Stimulated activated naive CD4-positive, alpha-beta T cell (primary cell): ENCODE data around the gene ABCA3.
"Not testable (repeated sequence)": the region's sequence is repeated elsewhere in the genome, so short reads cannot be mapped to it uniquely, and the experiment has no call there.

Experiments
- DNase-seq, 6 experiments: peaks; one replicate each; lab custom pipeline; 2025; lab: John Stamatoyannopoulos, UW

ABCA3 gene

GRCh38 chr16:2256531-2257140 is 83.9 kb downstream of the ABCA3 start:
- no peak for DNase-seq

- no peak for DNase-seq
Observed at GRCh38 chr16:2253293-2253692, 87.2 kb downstream of the ABCA3 start.

GRCh38 chr16:2252806-2253148 is 87.8 kb downstream of the ABCA3 start:
- DNase-seq, result no peak

GRCh38 chr16:2251296-2252111 is 89.0 kb downstream of the ABCA3 start, which contains the start of gene ECI1:
TSS of gene ECI1 (minus strand) at chr16:2251587. CDS start at chr16:2251566, 21 bp downstream.
- peak; percentile 45 to 78 (median 64) for DNase-seq

- DNase-seq, result peak; percentile 23 to 61 (median 43)
Observed at GRCh38 chr16:2250652-2251295, 89.8 kb downstream of the ABCA3 start.

GRCh38 chr16:2246301-2246885 is 94.1 kb downstream of the ABCA3 start:
- no peak for DNase-seq

- DNase-seq, result no peak
Observed at GRCh38 chr16:2244926-2245795, 95.4 kb downstream of the ABCA3 start.

- DNase-seq, result no peak
Observed at GRCh38 chr16:2244301-2244700, 96.2 kb downstream of the ABCA3 start.

- no peak for DNase-seq
Observed at GRCh38 chr16:2243781-2244180, 96.7 kb downstream of the ABCA3 start.

- DNase-seq, result no peak
Observed at GRCh38 chr16:2243031-2243528, 97.4 kb downstream of the ABCA3 start.

- no peak for DNase-seq
Observed at GRCh38 chr16:2242598-2242997, 97.9 kb downstream of the ABCA3 start.

GRCh38 chr16:2240331-2240730 is 100.2 kb downstream of the ABCA3 start:
- not testable (repeated sequence) for DNase-seq

GRCh38 chr16:2238838-2239675 is 101.5 kb downstream of the ABCA3 start:
- no peak for DNase-seq

GRCh38 chr16:2238150-2238837 is 102.2 kb downstream of the ABCA3 start:
- DNase-seq, result no peak

- no peak for DNase-seq
Observed at GRCh38 chr16:2237493-2238149, 102.9 kb downstream of the ABCA3 start.

- DNase-seq, result no peak
Observed at GRCh38 chr16:2237102-2237482, 103.4 kb downstream of the ABCA3 start.

GRCh38 chr16:2236337-2237101 is 104.0 kb downstream of the ABCA3 start, which contains the start of gene DNASE1L2:
TSS of gene DNASE1L2 (plus strand) at chr16:2236444. CDS start at chr16:2236817, 373 bp downstream.
- DNase-seq, result no peak

GRCh38 chr16:2235695-2236336 is 104.7 kb downstream of the ABCA3 start:
- no peak for DNase-seq
